HepG2 (cell line): ENCODE measurements around the gene FGF18.

Experiments used
- ZC3H13 ChIP-seq: sonication (generic); formaldehyde crosslinking; IDR thresholded peaks from 2 replicates; pipeline ENCODE4 v1.8.1; 2023; ENCODE audit warnings: mild to moderate bottlenecking, missing genetic modification reagents, moderate library complexity
- ZNF12 ChIP-seq: sonication (generic); formaldehyde crosslinking; IDR thresholded peaks from 2 replicates; pipeline ENCODE4 v1.5.0; 2020; ENCODE audit warnings: missing genetic modification reagents

DNA sequence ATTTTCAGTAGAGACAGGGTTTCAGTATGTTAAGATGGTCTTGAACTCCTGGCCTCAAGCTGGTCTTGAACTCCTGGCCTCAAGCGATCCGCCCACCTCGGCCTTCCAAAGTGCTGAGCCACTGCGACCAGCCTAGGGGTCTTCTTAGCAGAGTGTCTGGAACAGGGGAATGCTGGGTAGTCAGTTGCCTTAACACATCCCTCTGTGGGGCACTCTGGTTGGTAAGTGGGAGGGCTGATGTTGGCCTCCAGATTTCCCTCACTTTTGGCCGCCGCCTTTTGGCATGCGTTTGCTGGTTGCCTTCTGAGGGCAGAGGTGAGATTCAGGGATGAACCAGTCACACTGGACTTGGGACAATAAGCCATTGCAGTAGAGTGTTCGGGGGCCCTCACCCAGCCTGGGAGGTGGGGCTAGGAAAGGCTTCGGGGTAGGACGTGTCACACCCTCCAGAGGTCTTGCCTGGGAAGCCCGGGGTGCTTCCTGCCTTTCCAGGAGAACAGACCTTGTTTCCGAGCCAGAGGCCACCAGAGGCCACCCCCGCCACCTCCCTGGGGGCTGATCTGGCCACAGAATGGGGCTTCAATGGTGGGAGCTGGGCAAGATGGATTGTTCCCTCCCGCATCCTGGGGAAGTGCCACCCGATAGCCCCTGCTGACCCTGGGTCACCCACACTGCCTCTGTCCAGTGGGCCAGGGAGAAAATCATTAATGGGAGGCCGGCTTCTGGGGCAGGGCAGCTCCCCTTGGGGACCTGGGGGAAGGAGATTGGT lies 13.3 kb downstream of the FGF18 start:
- TF ChIP-seq ZNF12 (CRISPR knock-in tag), result no peak
- TF ChIP-seq ZC3H13 (CRISPR knock-in tag), result no peak
